ENCODE results near the gene RAB25.

- TF ChIP-seq TAF1 (IDR thresholded peaks at IDR 0.05; ENCODE audit: borderline replicate concordance, insufficient read depth, low read length) (no peak), POLR2AphosphoS5 (IDR thresholded peaks at IDR 0.05; ENCODE audit: low read depth, low read length) (no peak)
Measured at GRCh38 chr1:156080863-156081179, 19.9 kb downstream of the RAB25 start.

Data from PFSK-1 (cell line).